Kidney (tissue), 14 donors: Measurements from ENCODE around the gene PGAP6. TPM values are rescaled to one million over a fixed set of nuclear protein-coding genes. Genes with fewer than 3 reads are reported as not detected.
"Not testable (repeated sequence)": the region's sequence is repeated elsewhere in the genome, so short reads cannot be mapped to it uniquely, and the experiment has no call there.

Experiments
- DNase-seq, 5 donors: peaks; one replicate each; pipeline ENCODE4 v3.0.0-alpha.2; 2013 to 2020
- FAIRE-seq: peaks from 2 replicates; lab custom pipeline; 2012; peaks lifted over from hg19 to GRCh38; lab: Jason Lieb, UNC
- H3K27ac ChIP-seq, 2 donors: one replicate each; pipeline ENCODE4 v1.7.0; 2013; ENCODE audit warnings: low read depth in 2 of 2, low read length in 2 of 2, inconsistent platforms in 1 of 2
- H3K27me3 ChIP-seq: one replicate; pipeline ENCODE4 v1.7.1; 2013; ENCODE audit warnings: low read length, inconsistent platforms; ENCODE audit not compliant: control insufficient read depth, insufficient read depth
- H3K36me3 ChIP-seq, 3 donors: one replicate each; pipeline versions ENCODE4 v1.7.0 to v1.7.1; 2013; ENCODE audit warnings: low read length in 3 of 3, control low read depth in 1 of 3, inconsistent platforms in 1 of 3; ENCODE audit not compliant: insufficient read depth in 3 of 3, control insufficient read depth in 2 of 3
- H3K4me1 ChIP-seq, 3 donors: one replicate each; pipeline versions ENCODE4 v1.7.0 to v1.7.1; 2013; ENCODE audit warnings: low read length in 3 of 3, inconsistent platforms in 1 of 3, low read depth in 1 of 3; ENCODE audit not compliant: control insufficient read depth in 2 of 3, insufficient read depth in 2 of 3
- H3K4me3 ChIP-seq, 3 donors: one replicate each; pipeline versions ENCODE4 v1.7.0 to v1.8.1; 2013; ENCODE audit warnings: low read length in 3 of 3, control low read depth in 1 of 3, inconsistent platforms in 1 of 3
- H3K9ac ChIP-seq, 3 donors: one replicate each; pipeline versions ENCODE4 v1.7.0 to v1.7.1; 2013; ENCODE audit warnings: low read length in 3 of 3, control low read depth in 1 of 3, inconsistent platforms in 1 of 3
- H3K9me3 ChIP-seq, 3 donors: one replicate each; pipeline versions ENCODE4 v1.7.0 to v1.7.1; 2013; ENCODE audit warnings: low read length in 3 of 3, control low read depth in 1 of 3, inconsistent platforms in 1 of 3; ENCODE audit not compliant: control insufficient read depth in 2 of 3, insufficient read depth in 1 of 3
- CTCF ChIP-seq: IDR thresholded peaks from 3 replicates; pipeline ENCODE4 v1.5.1; 2012; ENCODE audit warnings: mild to moderate bottlenecking, moderate library complexity, borderline replicate concordance; ENCODE audit not compliant: insufficient read depth; ENCODE audit errors: extremely low read depth
- intact Hi-C: fragments of 100-400 bp; cut with DNase I; formaldehyde crosslinking; loops from one replicate; pipeline ENCODE4 v1.11.1; 2022
- polyA plus RNA-seq: library from polyadenylated mRNA; stranded (reverse); fragments of 350-450 nt; fragmentation: Illumina TruSeq; extraction: RNeasy Lipid Tissue Mini Kit (QIAGEN cat#74804); gene quantifications from one replicate; pipeline ENCODE4 v1.2.3, GENCODE V29; 2014; ENCODE audit warnings: low read depth, low replicate concordance; ENCODE audit not compliant: insufficient read depth
- total RNA-seq: library from RNA; stranded (reverse); fragmentation: NEBNext Ultra II Directional; extraction: Animal tissue kit (Norgen Biotek cat#: 25700); gene quantifications from one replicate; pipeline ENCODE4 v1.2.1, GENCODE V29; 2021
- donor health status: control.
- donor health status: control.
- donor health status: control.
- donor health status: control.
- donor health status: control.
- donor health status: DM: yes; HTN: yes; CAD: no.
- donor health status: Normal renal cell carcinoma (clear cell type).

Gene PGAP6
- total and polyA plus RNA-seq, 2 donors from 2014 or later: 65.0 to 144 TPM

- peak; percentile 15 for FAIRE-seq
Measured at GRCh38 chr16:379183-379960, 2.4 kb downstream of the PGAP6 start.

GRCh38 chr16:378821-379182 lies 3.0 kb downstream of the PGAP6 start:
- intact Hi-C loops: no loop called here
- Histone ChIP-seq H3K9ac (peak overlapping the region in 1 of 3 donors; percentile 40), H3K4me3 (no peak overlapping the region), H3K27ac (peak overlapping the region; percentile 16 to 56), H3K27me3 (no peaks in the 10 kb centered on the region), H3K9me3 (no peaks in the 10 kb centered on the region), H3K36me3 (peaks cover 0 to 6% (median 3%) of the 10 kb centered on the region in 3 donors), H3K4me1 (peaks cover 0 to 27% (median 0%) of the 10 kb centered on the region in 3 donors)
- FAIRE-seq: no peak
- peak in 1 of 5 donors; percentile 76 for DNase-seq
- no peak for TF ChIP-seq CTCF

More at GRCh38 chr16:379183-379960, 2.4 kb downstream of the PGAP6 start:
- peak overlapping the region; percentile 60 to 86 for H3K27ac ChIP-seq
- DNase-seq: peak in 4 of 5 donors; percentile 59 to 92 (median 70)
- H3K27me3 ChIP-seq: no peaks in the 10 kb centered on the region
- intact Hi-C loops: no loop called here
- peak overlapping the region in 1 of 3 donors; percentile 72 for H3K4me3 ChIP-seq
- peak overlapping the region in 2 of 3 donors; percentile 40 to 55 for H3K9ac ChIP-seq
- peaks cover 0 to 32% (median 0%) of the 10 kb centered on the region in 3 donors for H3K4me1 ChIP-seq
- peaks cover 0 to 6% (median 3%) of the 10 kb centered on the region in 3 donors for H3K36me3 ChIP-seq
- no peak for TF ChIP-seq CTCF
- no peaks in the 10 kb centered on the region for H3K9me3 ChIP-seq

- H3K36me3 ChIP-seq, H3K9ac ChIP-seq, H3K27me3 ChIP-seq, DNase-seq, FAIRE-seq, H3K9me3 ChIP-seq, H3K4me3 ChIP-seq, intact Hi-C loops: not testable (repeated sequence)
- Histone ChIP-seq H3K27ac (peak overlapping the region; percentile 16 to 56), H3K4me1 (peaks cover 0 to 22% (median 0%) of the 10 kb centered on the region in 3 donors)
Measured at GRCh38 chr16:378113-378820, 3.5 kb downstream of the PGAP6 start.

GRCh38 chr16:377419-377951 lies 4.3 kb downstream of the PGAP6 start:
- DNase-seq (peak in 1 of 5 donors; percentile 75), FAIRE-seq (no peak)
- no peaks in the 10 kb centered on the region for H3K27me3 ChIP-seq
- no peaks in the 10 kb centered on the region for H3K9me3 ChIP-seq
- peaks cover 0 to 8% (median 3%) of the 10 kb centered on the region in 3 donors for H3K36me3 ChIP-seq
- intact Hi-C loops: no loop called here
- no peak for TF ChIP-seq CTCF
- H3K9ac ChIP-seq: no peak overlapping the region
- H3K4me1 ChIP-seq: peaks cover 0 to 20% (median 0%) of the 10 kb centered on the region in 3 donors
- no peak overlapping the region for H3K4me3 ChIP-seq
- no peak overlapping the region for H3K27ac ChIP-seq
